Aorta (tissue), 5 donors: Measurements from ENCODE around the gene POGK. TPM values are rescaled to one million over a fixed set of nuclear protein-coding genes. Genes with fewer than 3 reads are reported as not detected.
"Not testable (repeated sequence)": the region's sequence is repeated elsewhere in the genome, so short reads cannot be mapped to it uniquely, and the experiment has no call there.

ENCODE experiments used
- ATAC-seq: fragments of 200-7000 bp; cut with Tn5 transposase; one replicate; pipeline ENCODE4 v1.9.1; 2022; ENCODE audit warnings: moderate library complexity; ENCODE audit not compliant: low FRiP score
- DNase-seq, 2 donors: peaks; one replicate each; pipeline ENCODE4 v3.0.0-alpha.2; 2020
- H3K27ac ChIP-seq, 2 donors: one replicate each; pipeline ENCODE4 v1.5.1; 2013; ENCODE audit warnings: low read length in 2 of 2, mild to moderate bottlenecking in 2 of 2, moderate library complexity in 2 of 2, control low read depth in 1 of 2, inconsistent platforms in 1 of 2, low read depth in 1 of 2
- H3K27me3 ChIP-seq, 2 donors: one replicate each; pipeline ENCODE4 v1.6.1; 2013; ENCODE audit warnings: control low read depth in 1 of 2, low read length in 1 of 2, mild to moderate bottlenecking in 1 of 2, moderate library complexity in 1 of 2; ENCODE audit not compliant: insufficient read depth in 2 of 2, control insufficient read depth in 1 of 2
- H3K36me3 ChIP-seq, 2 donors: one replicate each; pipeline ENCODE4 v1.6.1; 2013; ENCODE audit warnings: control low read depth in 1 of 2, low read length in 1 of 2, mild to moderate bottlenecking in 1 of 2; ENCODE audit not compliant: insufficient read depth in 2 of 2, control insufficient read depth in 1 of 2
- H3K4me1 ChIP-seq, 2 donors: one replicate each; pipeline ENCODE4 v1.6.1; 2013; ENCODE audit warnings: low read length in 2 of 2, control low read depth in 1 of 2, mild to moderate bottlenecking in 1 of 2, moderate library complexity in 1 of 2; ENCODE audit not compliant: insufficient read depth in 2 of 2, control insufficient read depth in 1 of 2
- H3K4me3 ChIP-seq, 2 donors: one replicate each; pipeline ENCODE4 v1.5.1; 2013; ENCODE audit warnings: low read length in 2 of 2, control low read depth in 1 of 2, mild to moderate bottlenecking in 1 of 2
- H3K9me3 ChIP-seq: one replicate; pipeline ENCODE4 v1.6.1; 2013; ENCODE audit warnings: mild to moderate bottlenecking, low read length; ENCODE audit not compliant: control insufficient read depth
- WGBS, 2 donors: extraction: QIAGEN DNeasy Blood & Tissue Kit; methylation state at CpG; one replicate each; pipeline ENCODE4 v1.1.7; 2013; 5-methylcytosine and 5-hydroxymethylcytosine counted together
- intact Hi-C, 2 donors: fragments of 100-400 bp; cut with DNase I; formaldehyde crosslinking; loops; one replicate each; pipeline versions ENCODE4 v1.14.2 to v1.15.0; 2022
- polyA plus RNA-seq, 2 donors: library from polyadenylated mRNA; stranded (reverse); fragments of 200-250 nt; gene quantifications; one replicate each; pipeline ENCODE4 v1.2.3, GENCODE V29; 2013
- total RNA-seq, 2 donors: library from RNA; stranded (reverse); fragmentation: NEBNext Ultra II Directional; extraction: Animal tissue kit (Norgen Biotek cat#: 25700); gene quantifications; one replicate each; pipeline ENCODE4 v1.2.1, GENCODE V29; 2021
- donor health status: healthy with polysubstance abuse.
- donor health status: Bipolar disorder and iron deficiency.
- donor health status: DM: no; HTN: no; CAD: no.
- donor health status: DM: no; HTN: no; CAD: no.
- donor health status: DM: yes; HTN: yes; CAD: no.

POGK gene
- total and polyA plus RNA-seq, 4 donors, result 11.5 to 40.4 (median 25.9) TPM

DNA sequence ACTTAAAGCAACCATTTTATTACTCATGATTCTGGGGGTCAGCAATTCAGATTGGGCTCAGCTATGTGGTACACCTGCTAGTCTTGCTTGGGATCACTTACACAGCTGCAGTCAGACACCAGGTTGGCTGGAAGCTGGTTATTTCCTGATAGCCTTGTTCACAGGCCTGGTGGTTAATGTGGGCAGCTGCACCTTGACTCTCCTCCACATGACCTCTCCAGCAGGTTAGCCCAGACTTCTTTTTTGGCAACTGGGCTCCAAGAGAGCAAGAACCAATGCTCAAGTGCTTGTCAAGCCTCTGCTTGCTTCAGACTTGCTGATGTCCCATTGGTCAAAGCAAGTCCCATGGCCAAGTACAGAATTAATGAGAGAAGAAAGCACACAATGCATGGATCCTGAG is 11.8 kb upstream of the POGK start:
- no peak for DNase-seq
- Histone ChIP-seq H3K9me3 (peaks cover 5% of the 10 kb centered on the region), H3K4me3 (no peak overlapping the region), H3K36me3 (no peaks in the 10 kb centered on the region), H3K27ac (no peak overlapping the region), H3K27me3 (peaks cover 0 to 3% of the 10 kb centered on the region in 2 donors), H3K4me1 (no peaks in the 10 kb centered on the region)
- intact Hi-C loops, result no loop called here
- no peak for ATAC-seq

DNA sequence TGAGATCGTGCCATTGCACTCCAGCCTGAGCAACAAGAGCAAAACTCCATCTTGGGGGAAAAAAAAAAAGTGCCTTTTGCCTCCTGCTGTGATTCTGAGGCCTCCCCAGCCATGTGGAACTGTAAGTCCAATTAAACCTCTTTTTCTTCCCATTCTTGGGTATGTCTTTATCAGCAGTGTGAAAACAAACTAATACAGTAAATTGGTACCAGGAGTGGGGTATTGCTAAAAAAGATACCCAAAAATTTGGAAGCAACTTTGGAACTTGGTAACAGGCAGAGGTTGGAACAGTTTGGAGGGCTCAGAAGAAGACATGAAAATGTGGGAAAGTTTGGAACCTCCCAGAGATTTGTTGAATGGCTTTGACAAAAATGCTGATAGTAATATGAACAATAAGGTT is 9.5 kb upstream of the POGK start:
- DNase-seq, H3K4me3 ChIP-seq, H3K4me1 ChIP-seq, intact Hi-C loops, H3K27ac ChIP-seq, H3K9me3 ChIP-seq, ATAC-seq, H3K36me3 ChIP-seq, H3K27me3 ChIP-seq: not testable (repeated sequence)
- WGBS, 2 donors, result 61 to 87% methylated on average over 1 of the region's 1 CpG

DNA sequence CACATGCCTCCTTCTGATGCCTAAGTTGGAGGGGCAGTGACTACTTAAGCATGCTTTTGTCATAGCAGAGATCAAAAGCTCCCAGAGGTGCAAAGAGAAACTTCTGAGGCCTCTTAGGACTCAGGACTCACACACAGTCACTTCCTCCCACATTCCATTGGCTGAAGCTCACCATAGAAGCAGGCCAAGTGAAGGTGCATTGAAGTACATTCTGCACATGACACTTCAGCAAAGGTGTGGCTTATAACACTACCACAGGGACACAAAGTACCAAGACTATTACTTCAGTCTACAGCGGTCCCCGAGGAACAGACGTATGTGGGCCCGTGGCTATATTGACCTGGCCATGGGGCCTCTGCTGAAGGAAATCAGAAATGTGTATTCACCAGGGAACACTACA is 2.5 kb upstream of the POGK start:
- H3K27ac ChIP-seq, result no peak overlapping the region
- peaks cover 2 to 4% of the 10 kb centered on the region in 2 donors for H3K4me1 ChIP-seq
- H3K4me3 ChIP-seq, result no peak overlapping the region
- no peaks in the 10 kb centered on the region for H3K9me3 ChIP-seq
- DNase-seq (no peak), ATAC-seq (no peak)
- 95 to 98% methylated on average over 4 of the region's 4 CpGs for WGBS, 2 donors
- H3K27me3 ChIP-seq, result no peaks in the 10 kb centered on the region
- no peaks in the 10 kb centered on the region for H3K36me3 ChIP-seq
- intact Hi-C loops, result loop anchor here in 1 of 2 donors (5.0 kb wide), 1 partner anchor 141 kb away; the partner anchor contains the start of gene ILDR2

DNA sequence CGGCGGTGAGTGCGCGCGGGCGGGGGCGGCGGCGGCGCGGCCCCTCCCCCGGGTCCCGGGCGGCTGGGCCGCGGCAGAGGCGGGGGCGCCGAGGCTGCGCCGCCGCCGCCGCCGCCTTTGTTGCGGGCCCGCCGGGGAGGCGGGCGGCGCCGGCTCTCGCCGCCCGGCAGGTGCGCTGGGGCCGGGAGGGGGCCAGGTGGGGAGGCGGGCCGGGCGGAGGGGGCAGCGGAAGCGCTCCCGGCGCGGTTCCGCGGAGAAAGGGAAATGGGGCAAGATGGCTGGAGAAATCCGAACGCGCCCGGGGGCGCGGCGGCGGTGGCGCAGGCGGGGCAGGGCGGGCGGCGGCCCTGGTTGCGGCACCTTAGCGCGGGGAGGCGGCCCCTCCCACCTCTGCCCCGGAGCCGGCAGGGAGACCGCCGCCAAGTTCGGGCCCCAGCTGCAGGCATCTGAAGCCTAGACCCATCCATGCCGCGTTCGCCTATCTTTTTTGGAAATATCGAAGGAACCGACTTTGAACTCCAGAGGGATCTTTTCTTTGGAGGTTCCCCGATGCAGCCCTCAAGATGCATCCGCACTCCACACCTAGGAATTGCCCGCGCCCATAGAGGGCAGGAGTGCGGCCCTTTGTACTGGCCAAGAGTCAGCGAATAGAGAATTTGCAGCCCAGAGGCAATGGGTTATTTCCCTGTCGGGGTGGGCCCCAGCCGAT is 479 bp downstream of the POGK start:
- Histone ChIP-seq H3K4me3 (peak overlapping the region; percentile 89 to 92), H3K36me3 (peaks cover 0 to 7% of the 10 kb centered on the region in 2 donors), H3K27me3 (no peaks in the 10 kb centered on the region), H3K4me1 (peaks cover 6 to 8% of the 10 kb centered on the region in 2 donors), H3K9me3 (no peaks in the 10 kb centered on the region), H3K27ac (peak overlapping the region; percentile 79 to 94)
- WGBS, 2 donors, result 0 to 1% methylated on average over 47 to 82 of the region's 82 CpGs
- ATAC-seq, result peak; percentile 27
- intact Hi-C loops, result loop anchor here in 1 of 2 donors (2.0 to 5.0 kb wide), 2 partner anchors 37 to 138 kb away; partner anchors contain the start of genes ILDR2 and TADA1
- DNase-seq, result peak; percentile 74 to 89

DNA sequence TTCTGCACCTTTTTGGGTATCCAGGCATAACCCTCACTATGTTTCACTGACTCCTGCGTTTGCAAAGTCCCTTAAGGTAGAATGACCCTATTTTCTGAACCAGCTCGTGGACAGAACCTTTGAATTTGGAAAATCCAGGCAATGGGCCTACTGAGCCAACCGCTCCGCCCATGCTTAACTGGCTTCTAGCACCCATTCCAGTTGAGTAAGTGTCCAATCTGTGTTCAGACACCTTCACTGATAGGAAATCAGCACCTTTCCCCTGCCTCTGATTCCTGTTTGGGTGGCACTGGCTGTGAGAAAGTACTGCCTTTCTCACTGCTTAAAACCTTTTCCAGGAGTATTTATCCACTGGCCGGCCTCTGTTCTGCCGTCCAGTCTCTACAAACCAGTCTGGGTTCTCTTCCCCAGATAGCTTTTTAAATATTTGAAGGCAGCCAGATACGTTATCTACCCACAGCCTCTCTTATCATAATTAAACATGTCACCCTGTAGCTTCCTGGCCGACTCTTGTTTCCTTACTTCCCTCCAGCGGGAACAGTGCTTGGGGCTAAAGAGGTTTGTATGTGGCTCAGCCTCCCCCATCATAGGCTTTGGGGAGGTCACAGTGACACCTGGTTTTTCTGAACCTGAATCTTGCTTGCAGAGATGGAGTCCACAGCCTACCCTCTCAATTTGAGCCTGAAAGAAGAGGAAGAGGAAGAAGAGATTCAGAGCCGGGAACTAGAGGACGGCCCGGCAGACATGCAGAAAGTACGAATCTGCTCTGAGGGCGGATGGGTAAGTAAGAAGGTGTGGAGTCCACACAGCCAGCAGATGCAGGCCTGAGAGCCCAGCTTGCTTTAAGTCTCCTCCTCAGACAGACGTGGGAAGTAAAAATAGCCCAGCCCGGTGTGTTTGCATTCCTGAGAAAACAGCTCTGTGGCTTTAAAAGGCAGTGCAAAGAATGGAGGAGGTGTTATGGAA is 1.3 kb downstream of the POGK start:
- ATAC-seq (no peak), DNase-seq (no peak)
- H3K36me3 ChIP-seq, result peaks cover 0 to 7% of the 10 kb centered on the region in 2 donors
- no peaks in the 10 kb centered on the region for H3K9me3 ChIP-seq
- H3K4me1 ChIP-seq, result peaks cover 6 to 8% of the 10 kb centered on the region in 2 donors
- peak overlapping the region; percentile 89 to 92 for H3K4me3 ChIP-seq
- H3K27me3 ChIP-seq, result no peaks in the 10 kb centered on the region
- WGBS, 2 donors, result 12 to 15% methylated on average over 16 of the region's 16 CpGs
- intact Hi-C loops, result no loop called here
- peak overlapping the region; percentile 24 to 79 for H3K27ac ChIP-seq

DNA sequence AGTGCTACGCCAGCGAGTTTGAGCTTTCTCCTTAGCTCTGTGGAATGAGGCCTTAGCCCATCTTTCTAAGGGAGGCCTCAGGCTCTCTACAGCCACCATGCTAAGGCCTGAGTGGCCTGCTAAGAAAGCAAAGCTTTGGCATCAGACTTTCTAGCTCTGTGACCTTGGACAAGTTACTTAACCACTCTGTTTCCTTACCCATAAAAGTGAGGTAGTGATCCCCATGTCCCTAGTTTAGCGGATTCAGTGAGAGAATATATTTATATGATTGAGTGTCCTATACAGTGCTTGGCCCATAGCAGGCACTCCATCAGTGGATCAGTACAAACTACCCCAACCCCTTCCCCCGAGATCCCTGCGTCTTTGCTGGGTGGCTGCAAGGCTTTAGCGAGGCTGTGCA is 4.0 kb downstream of the POGK start:
- H3K9me3 ChIP-seq, result no peaks in the 10 kb centered on the region
- no peaks in the 10 kb centered on the region for H3K27me3 ChIP-seq
- peaks cover 6% of the 10 kb centered on the region in 2 donors for H3K4me1 ChIP-seq
- peak overlapping the region in 1 of 2 donors; percentile 39 for H3K27ac ChIP-seq
- WGBS, 2 donors, result 75 to 79% methylated on average over 6 of the region's 6 CpGs
- intact Hi-C loops, result no loop called here
- no peak overlapping the region for H3K4me3 ChIP-seq
- DNase-seq (no peak), ATAC-seq (no peak)
- H3K36me3 ChIP-seq, result peaks cover 0 to 12% of the 10 kb centered on the region in 2 donors

DNA sequence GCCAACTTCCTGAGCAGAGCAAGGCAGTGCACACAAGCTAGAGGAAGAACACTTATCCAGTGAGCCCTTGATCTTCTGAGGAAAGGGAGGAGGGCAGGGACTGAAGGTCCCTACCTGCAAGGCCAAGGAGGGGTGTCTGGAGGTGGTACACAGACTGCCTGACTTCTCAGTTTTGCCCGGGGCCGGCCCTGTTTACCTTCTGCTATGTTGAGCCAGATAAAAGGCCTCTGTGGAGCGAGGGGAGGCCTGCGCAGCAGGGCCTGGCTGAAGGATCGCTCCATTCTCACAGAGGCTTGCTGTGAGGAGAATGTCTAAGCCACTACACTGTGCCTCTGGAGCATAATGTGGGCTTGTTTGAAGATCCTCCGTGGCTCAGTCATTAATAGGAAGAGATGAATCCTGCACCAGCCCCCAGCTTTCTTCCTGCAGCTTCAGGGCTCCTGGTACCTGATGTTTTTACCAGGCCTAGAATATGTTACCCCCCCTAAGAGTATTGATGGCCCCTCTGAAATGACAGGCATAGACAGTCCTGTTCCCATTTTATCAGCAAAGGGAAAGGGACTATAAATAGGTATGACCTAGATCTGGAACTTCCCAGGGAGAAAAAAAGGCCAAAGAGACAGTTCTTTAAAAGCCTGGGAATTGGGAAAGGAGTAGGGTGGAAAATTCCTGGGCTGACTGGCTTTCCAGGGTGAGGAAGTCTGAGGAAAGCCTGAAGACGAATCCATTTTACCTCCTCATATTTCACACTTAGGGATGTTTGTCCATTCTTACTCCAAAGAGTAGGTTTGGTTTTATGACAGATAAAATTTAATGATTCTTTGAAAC is 4.7 kb downstream of the POGK start:
- peak overlapping the region; percentile 39 to 45 for H3K27ac ChIP-seq
- intact Hi-C loops, result no loop called here
- ATAC-seq (no peak), DNase-seq (no peak)
- H3K4me3 ChIP-seq, result no peak overlapping the region
- H3K9me3 ChIP-seq, result no peaks in the 10 kb centered on the region
- WGBS, 2 donors, result 38 to 51% methylated on average over 7 of the region's 7 CpGs
- H3K27me3 ChIP-seq, result no peaks in the 10 kb centered on the region
- H3K36me3 ChIP-seq, result peaks cover 0 to 13% of the 10 kb centered on the region in 2 donors
- peaks cover 4 to 6% of the 10 kb centered on the region in 2 donors for H3K4me1 ChIP-seq

DNA sequence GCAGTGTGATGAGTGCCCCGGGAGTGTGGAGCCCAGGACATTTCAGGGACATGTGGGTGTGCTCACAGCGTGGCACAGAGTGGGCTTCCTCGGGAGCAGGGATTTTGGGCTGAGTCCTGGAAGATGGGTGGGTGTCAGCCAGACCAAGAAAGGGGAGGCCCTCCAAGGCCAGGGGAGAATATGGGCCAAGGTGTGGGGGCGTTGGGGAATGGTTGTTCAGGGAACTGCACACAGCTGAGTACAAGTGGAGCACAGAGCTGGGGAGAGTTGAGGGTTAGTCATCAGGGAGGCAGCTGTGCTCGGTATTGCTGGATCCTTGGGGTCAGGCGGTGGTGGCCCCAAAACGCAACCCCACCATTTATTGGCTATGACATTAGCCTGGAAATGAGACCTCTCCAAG is 5.5 kb downstream of the POGK start:
- peaks cover 0 to 16% of the 10 kb centered on the region in 2 donors for H3K36me3 ChIP-seq
- intact Hi-C loops, result no loop called here
- peak overlapping the region in 1 of 2 donors; percentile 16 for H3K27ac ChIP-seq
- no peaks in the 10 kb centered on the region for H3K9me3 ChIP-seq
- ATAC-seq, result no peak
- H3K27me3 ChIP-seq, result no peaks in the 10 kb centered on the region
- no peak for DNase-seq
- peaks cover 4 to 6% of the 10 kb centered on the region in 2 donors for H3K4me1 ChIP-seq
- WGBS, 2 donors, result 46 to 49% methylated on average over 7 of the region's 7 CpGs
- no peak overlapping the region for H3K4me3 ChIP-seq
